ENCODE results near the gene MAML2. TPM values are rescaled to one million over a fixed set of nuclear protein-coding genes. Genes with fewer than 3 reads are reported as not detected.

MAML2 gene
- total RNA-seq (6.3 and 8.2 TPM in 2 replicates), polyA plus RNA-seq (1.1 and 5.5 TPM in 2 replicates)

DNA sequence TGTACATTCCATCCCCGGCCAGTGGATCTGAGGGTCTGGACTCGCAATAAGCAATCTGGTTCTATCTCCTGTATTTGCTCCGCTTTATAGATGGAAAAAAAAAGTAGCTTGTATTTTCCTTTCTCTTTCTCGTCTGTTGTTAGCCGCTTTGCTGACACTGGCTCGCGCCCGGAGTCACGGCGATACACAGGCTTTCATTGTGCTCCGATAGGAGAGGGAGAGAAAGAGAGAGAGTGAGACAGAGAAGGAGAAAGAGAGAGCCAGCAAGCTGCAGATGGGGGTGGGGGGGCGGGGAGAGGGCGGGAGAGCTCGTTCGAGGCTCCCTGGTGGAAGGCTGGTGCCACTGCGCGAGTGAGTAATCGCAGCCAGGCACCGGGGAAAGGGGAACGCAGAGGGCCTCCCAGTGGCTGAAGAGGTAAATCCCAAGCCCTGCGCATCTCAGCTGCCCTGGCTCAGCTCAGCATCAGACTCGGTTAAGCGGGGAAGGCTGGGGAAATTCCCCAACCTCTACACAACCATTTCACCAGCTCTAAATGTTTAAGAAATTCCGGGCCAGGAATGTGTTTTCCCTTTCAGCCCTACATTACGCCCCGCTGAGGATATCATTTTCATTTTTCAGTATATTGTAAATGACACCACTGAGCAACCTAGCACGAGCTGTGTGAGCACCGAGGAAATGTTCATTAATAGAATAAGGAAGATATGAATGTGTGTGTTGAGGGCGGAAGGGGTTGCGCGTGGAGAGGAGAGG lies at the start of gene MAML2:
MAML2 (minus strand) TSS at position 235 of the 751 bp plus-strand sequence. CDS start 1,300 bp downstream, outside the sequence.
- TF ChIP-seq, protein P1, sequence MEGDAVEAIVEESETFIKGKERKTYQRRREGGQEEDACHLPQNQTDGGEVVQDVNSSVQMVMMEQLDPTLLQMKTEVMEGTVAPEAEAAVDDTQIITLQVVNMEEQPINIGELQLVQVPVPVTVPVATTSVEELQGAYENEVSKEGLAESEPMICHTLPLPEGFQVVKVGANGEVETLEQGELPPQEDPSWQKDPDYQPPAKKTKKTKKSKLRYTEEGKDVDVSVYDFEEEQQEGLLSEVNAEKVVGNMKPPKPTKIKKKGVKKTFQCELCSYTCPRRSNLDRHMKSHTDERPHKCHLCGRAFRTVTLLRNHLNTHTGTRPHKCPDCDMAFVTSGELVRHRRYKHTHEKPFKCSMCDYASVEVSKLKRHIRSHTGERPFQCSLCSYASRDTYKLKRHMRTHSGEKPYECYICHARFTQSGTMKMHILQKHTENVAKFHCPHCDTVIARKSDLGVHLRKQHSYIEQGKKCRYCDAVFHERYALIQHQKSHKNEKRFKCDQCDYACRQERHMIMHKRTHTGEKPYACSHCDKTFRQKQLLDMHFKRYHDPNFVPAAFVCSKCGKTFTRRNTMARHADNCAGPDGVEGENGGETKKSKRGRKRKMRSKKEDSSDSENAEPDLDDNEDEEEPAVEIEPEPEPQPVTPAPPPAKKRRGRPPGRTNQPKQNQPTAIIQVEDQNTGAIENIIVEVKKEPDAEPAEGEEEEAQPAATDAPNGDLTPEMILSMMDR (IDR thresholded peaks at IDR 0.05; ENCODE audit: low read depth, low read length) = peak; percentile 86
- Histone ChIP-seq H3K4me3 (peak within 1 kb of the TSS; percentile 73), H3K9me3 (ENCODE audit: low read depth) (no peaks in the 10 kb centered on the region), H3K27ac (no peak within 1 kb of the TSS), H3K27me3 (no peaks in the 10 kb centered on the region), H3K4me1 (ENCODE audit: low read depth) (peaks cover 24% of the 10 kb centered on the region), H3K36me3 (no peaks in the 10 kb centered on the region)
- DNase-seq (ENCODE audit: low read depth in 1 of 2, low spot score in 1 of 2) = peak; percentile 94 to 97

DNA sequence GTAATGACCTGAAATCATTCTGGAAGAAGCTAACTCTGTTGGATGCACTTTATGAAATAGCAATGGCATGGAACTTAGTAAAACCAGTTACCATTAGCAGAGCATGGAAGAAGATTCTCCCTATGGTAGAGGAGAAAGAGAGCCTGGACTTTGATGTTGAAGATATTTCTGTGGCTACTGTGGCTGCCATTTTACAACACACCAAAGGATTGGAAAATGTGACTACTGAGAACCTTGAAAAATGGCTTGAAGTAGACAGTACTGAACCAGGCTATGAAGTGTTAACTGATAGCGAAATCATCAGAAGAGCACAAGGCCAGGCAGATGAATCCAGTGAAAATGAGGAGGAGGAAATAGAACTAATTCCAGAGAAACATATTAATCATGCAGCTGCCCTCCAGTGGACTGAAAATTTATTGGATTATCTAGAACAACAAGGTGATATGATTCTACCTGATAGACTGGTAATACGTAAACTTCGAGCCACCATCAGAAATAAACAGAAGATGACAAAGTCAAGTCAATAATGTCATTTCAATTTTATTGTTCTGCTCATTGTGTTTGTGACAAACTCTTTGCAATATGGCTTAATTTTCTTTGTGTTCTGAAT lies 48.8 kb upstream of the MAML2 start:
- H3K27me3 ChIP-seq = no peaks in the 10 kb centered on the region
- H3K27ac ChIP-seq = no peak overlapping the region
- H3K36me3 ChIP-seq = no peaks in the 10 kb centered on the region
- TF ChIP-seq, protein P1 (IDR thresholded peaks at IDR 0.05; ENCODE audit: low read depth, low read length) = no peak
- H3K4me1 ChIP-seq (ENCODE audit: low read depth) = no peaks in the 10 kb centered on the region
- no peak overlapping the region for H3K4me3 ChIP-seq
- H3K9me3 ChIP-seq (ENCODE audit: low read depth) = no peaks in the 10 kb centered on the region
- no peak for DNase-seq (ENCODE audit: low read depth in 1 of 2, low spot score in 1 of 2)

DNA sequence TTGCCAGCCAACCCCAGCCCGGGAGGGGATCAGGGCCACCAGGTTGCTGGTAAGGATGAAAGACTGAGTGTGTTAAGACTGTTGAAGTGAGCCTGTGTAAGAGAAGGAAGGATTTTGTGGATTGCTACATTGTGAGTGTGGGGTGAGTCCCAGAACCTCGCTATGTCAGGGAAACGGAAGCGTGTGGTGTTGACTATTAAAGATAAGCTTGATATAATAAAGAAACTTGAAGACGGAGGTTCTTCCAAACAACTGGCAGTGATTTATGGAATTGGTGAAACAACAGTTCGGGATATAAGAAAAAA lies 47.4 kb upstream of the MAML2 start:
- H3K27ac ChIP-seq = peak overlapping the region; percentile 45
- peak overlapping the region; percentile 69 for H3K4me3 ChIP-seq
- H3K36me3 ChIP-seq = no peaks in the 10 kb centered on the region
- no peaks in the 10 kb centered on the region for H3K4me1 ChIP-seq (ENCODE audit: low read depth)
- TF ChIP-seq, protein P1 (IDR thresholded peaks at IDR 0.05; ENCODE audit: low read depth, low read length) = no peak
- H3K9me3 ChIP-seq (ENCODE audit: low read depth) = no peaks in the 10 kb centered on the region
- peak in 1 of 2 donors; percentile 77 for DNase-seq (ENCODE audit: low read depth in 1 of 2, low spot score in 1 of 2)
- H3K27me3 ChIP-seq = no peaks in the 10 kb centered on the region

DNA sequence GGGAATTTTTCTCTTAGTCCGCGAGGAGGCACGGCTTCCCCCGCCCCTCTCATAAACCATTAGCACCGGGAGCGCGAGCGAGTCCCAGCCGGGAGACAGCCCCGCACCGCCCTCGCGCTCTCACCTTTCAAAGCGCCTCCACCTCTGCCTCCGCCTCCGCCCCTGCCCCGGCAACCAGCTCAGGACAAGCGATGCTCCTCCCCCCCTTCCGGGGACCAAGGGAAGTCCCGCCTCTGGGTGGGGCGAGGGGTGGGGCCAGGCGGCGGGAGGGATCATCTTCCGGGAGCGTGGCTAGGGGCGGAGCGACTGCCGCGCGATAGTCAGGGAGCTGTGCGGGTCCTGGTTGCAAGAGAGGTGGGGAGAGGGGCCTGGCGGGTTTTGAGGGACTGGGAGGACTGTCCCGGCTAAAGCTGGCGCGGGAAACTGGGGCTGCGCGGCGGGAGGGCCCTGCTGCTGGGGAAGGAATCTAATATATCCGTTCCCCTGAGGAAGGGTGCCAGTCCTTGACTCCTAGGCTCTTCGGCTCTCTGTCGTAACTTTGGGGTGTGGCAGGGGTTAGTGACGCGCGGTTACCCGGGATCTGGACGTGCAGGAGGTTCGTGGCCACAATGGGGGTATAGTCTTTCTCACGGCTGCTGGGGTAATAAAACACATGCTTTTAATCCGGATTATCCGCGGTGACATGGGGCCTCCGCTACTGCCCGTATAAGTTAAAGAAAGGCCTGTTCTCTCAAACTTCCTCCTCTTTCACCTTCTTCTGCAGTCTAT lies 46.9 kb upstream of the MAML2 start, which contains the start of the genes CCDC82 and JRKL:
CCDC82 (minus strand) TSS at position 193 of the 768 bp plus-strand sequence. CDS start 5,165 bp downstream, outside the sequence.
JRKL (plus strand) TSS at position 294 of the 768 bp plus-strand sequence. CDS start 637 bp downstream, outside the sequence.
- peak; percentile 98 for DNase-seq (ENCODE audit: low read depth in 1 of 2, low spot score in 1 of 2)
- Histone ChIP-seq H3K27ac (peak within 1 kb of the TSS; percentile 91), H3K9me3 (ENCODE audit: low read depth) (no peaks in the 10 kb centered on the region), H3K36me3 (no peaks in the 10 kb centered on the region), H3K4me1 (ENCODE audit: low read depth) (no peaks in the 10 kb centered on the region), H3K27me3 (no peaks in the 10 kb centered on the region), H3K4me3 (peak within 1 kb of the TSS; percentile 69)
- TF ChIP-seq, protein P1 (IDR thresholded peaks at IDR 0.05; ENCODE audit: low read depth, low read length) = no peak

DNA sequence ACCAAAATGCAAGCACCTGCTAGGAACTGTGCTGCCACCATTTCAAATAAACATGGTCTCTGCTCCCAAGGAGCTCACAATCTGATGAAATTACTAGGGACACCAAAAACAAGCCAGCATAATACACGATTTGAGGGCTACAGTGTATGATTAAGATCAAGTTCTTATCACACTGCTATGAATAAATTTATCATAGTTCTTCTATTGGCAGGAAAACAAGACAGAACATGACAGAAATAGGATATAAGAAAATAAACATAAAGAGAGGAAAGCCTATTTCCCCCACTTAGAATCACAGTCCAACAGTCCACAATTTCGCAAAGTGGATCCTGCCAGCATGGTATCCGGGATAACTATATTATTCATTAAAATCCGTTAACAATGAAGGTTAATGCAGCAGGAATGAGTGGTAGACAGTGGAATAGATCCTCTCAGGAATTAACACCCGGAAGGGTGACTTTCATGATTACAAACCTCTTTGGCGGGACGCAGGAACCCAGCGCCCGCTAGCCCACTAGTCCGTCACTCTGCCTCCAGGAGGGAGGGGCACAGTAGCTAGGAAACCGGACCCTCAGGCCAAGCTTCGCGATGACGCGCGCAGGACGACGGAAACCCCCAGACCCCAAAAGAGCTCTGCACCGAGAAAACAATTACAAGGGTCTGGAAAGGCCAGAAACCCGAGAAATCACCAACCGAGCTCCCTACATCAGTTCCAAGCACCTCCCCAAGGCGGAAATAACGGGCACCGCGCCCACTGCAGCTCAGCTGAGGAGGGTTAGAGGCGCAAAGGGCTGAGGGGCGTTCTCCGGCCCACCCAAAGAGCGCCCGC lies 46.1 kb upstream of the MAML2 start:
- Histone ChIP-seq H3K4me1 (ENCODE audit: low read depth) (no peaks in the 10 kb centered on the region), H3K27me3 (no peaks in the 10 kb centered on the region), H3K27ac (peak overlapping the region; percentile 91), H3K9me3 (ENCODE audit: low read depth) (no peaks in the 10 kb centered on the region), H3K36me3 (peaks cover 1% of the 10 kb centered on the region), H3K4me3 (peak overlapping the region; percentile 69)
- TF ChIP-seq, protein P1 (IDR thresholded peaks at IDR 0.05; ENCODE audit: low read depth, low read length) = no peak
- peak in 1 of 2 donors; percentile 83 for DNase-seq (ENCODE audit: low read depth in 1 of 2, low spot score in 1 of 2)
